Activated T-helper 2 cell treated with anti-CD3 and anti-CD28 coated beads, Interferon-gamma antibody, Interleukin-2, Interleukin-4, amounts not matched to agents 10 μg/mL and 5 μg/mL and 100 μg/mL, durations not matched to agents 14 hours and 24 hours and 36 hours (primary cell): ENCODE data around the gene SNX1. TPM values are rescaled to one million over a fixed set of nuclear protein-coding genes. Genes with fewer than 3 reads are reported as not detected.

Source experiments
- DNase-seq: peaks from one replicate; pipeline ENCODE4 v3.0.0; 2021; ENCODE audit warnings: low spot score
- H3K27ac Mint-ChIP-seq: one replicate; pipeline ENCODE4 v1.8.0; 2021; ENCODE audit warnings: mixed read lengths
- H3K27me3 Mint-ChIP-seq: one replicate; pipeline ENCODE4 v1.8.0; 2021; ENCODE audit warnings: low read depth, mixed read lengths
- H3K36me3 Mint-ChIP-seq: one replicate; pipeline ENCODE4 v1.8.0; 2021; ENCODE audit warnings: low read depth, mixed read lengths
- H3K4me1 Mint-ChIP-seq: one replicate; pipeline ENCODE4 v1.8.0; 2021; ENCODE audit warnings: low read depth, mixed read lengths
- H3K4me3 Mint-ChIP-seq: one replicate; pipeline ENCODE4 v1.8.0; 2021; ENCODE audit warnings: low read depth, mild to moderate bottlenecking, moderate library complexity, mixed read lengths
- H3K9me3 Mint-ChIP-seq: one replicate; pipeline ENCODE4 v1.8.0; 2021; ENCODE audit warnings: mixed read lengths
- intact Hi-C: fragments of 100-400 bp; cut with micrococcal nuclease; formaldehyde crosslinking; loops from one replicate; pipeline ENCODE4 v1.15.1; 2023
- total RNA-seq: library from RNA; stranded (reverse); gene quantifications from 2 replicates; pipeline ENCODE4 v1.2.3, GENCODE V29; 2022

The SNX1 gene
- total RNA-seq, 1 donor from 2014 or later: 116 TPM

DNA sequence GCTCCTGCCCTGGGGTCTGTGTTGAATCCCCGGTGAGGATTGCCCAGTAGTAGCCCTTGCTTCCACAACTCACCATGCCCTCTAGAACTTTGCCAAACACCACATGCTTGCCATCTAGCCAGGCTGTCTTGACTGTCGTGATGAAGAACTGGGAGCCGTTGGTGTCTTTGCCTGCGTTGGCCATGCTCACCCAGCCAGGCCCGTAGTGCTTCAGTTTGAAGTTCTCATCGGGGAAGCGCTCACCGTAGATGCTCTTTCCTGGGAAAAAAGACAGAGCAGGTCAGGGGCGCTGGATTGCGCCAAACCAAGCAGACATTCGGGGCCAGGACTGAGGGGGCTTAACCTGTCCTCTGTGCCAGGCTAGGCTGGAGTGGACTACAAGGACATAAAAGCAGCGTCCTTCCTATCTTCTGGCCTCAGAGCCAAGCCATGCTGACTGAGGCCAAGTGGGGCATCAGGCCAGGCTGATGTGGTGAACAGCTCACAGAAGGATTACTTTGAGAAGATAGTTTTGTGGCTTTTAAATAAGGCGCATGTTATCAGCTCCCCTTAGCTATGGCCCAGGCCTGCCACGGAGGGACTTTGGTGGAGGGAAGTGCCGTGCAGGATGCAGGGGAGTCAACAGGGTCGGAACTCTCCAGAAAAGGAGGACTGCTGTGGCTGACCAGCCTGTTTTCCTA is 61.0 kb downstream of the SNX1 start:
- intact Hi-C loops: loop anchor here (10.0 kb wide), 1 partner anchor 262 kb away; no protein-coding TSS in a partner anchor
- H3K9me3 Mint-ChIP-seq: no peaks in the 10 kb centered on the region
- no peak overlapping the region for H3K27ac Mint-ChIP-seq

GRCh38 chr15:64157599-64158125 is 61.9 kb downstream of the SNX1 start:
- H3K27ac Mint-ChIP-seq: no peak overlapping the region
- H3K9me3 Mint-ChIP-seq: no peaks in the 10 kb centered on the region
- H3K4me1 Mint-ChIP-seq: peaks cover 31% of the 10 kb centered on the region
- no peak overlapping the region for H3K4me3 Mint-ChIP-seq
- peaks cover 68% of the 10 kb centered on the region for H3K36me3 Mint-ChIP-seq
- H3K27me3 Mint-ChIP-seq: peaks cover 7% of the 10 kb centered on the region
- DNase-seq: no peak
- intact Hi-C loops: loop anchor here (10.0 kb wide), 1 partner anchor 263 kb away; no protein-coding TSS in a partner anchor

More for the DNA sequence above, 61.0 kb downstream of the SNX1 start:
- Mint-ChIP-seq H3K27me3 (peaks cover 7% of the 10 kb centered on the region), H3K4me3 (no peak overlapping the region), H3K36me3 (peaks cover 62% of the 10 kb centered on the region), H3K4me1 (peaks cover 28% of the 10 kb centered on the region)
- no peak for DNase-seq

DNA sequence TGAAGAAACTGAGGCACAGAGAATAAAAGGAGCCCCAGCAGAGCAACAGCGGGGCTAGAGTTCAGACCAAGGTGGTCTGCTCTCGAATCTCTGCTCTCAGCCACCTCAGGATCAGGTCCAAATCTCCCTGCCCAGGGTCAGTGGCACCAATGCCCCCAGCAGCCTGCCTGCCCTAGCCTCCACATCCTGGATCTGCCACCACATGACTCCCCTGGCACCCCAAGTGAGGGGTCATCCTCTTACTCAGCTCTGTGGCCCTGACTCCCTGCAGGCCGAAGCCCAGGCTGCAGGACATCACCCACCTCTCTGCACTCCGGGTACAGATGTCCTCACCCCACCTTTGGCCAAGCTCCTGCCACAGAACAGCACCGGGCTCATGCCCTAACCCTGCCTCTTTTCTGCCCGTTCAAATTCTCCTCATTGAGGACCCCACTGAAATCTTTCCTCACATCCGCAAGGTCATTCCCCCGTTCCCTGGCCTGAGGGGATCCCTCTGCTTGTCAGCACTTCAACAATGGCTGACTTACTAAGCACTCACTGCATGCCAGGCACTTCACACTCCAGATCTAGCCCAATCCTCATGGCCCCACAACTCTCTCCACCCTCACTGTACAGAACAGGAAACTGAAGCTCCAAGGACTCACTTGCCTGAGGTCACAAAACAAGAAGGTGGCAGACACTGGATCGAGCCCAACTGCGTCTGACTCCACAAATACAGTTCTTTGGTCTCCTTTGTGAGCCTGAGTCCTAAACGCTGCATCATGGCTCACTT is 62.8 kb downstream of the SNX1 start:
- DNase-seq: no peak
- Mint-ChIP-seq H3K4me3 (no peak overlapping the region), H3K27me3 (no peaks in the 10 kb centered on the region), H3K4me1 (peaks cover 31% of the 10 kb centered on the region), H3K9me3 (no peaks in the 10 kb centered on the region), H3K36me3 (peaks cover 65% of the 10 kb centered on the region), H3K27ac (peak overlapping the region; percentile 26)
- intact Hi-C loops: loop anchor here (10.0 kb wide), 1 partner anchor 264 kb away; no protein-coding TSS in a partner anchor

DNA sequence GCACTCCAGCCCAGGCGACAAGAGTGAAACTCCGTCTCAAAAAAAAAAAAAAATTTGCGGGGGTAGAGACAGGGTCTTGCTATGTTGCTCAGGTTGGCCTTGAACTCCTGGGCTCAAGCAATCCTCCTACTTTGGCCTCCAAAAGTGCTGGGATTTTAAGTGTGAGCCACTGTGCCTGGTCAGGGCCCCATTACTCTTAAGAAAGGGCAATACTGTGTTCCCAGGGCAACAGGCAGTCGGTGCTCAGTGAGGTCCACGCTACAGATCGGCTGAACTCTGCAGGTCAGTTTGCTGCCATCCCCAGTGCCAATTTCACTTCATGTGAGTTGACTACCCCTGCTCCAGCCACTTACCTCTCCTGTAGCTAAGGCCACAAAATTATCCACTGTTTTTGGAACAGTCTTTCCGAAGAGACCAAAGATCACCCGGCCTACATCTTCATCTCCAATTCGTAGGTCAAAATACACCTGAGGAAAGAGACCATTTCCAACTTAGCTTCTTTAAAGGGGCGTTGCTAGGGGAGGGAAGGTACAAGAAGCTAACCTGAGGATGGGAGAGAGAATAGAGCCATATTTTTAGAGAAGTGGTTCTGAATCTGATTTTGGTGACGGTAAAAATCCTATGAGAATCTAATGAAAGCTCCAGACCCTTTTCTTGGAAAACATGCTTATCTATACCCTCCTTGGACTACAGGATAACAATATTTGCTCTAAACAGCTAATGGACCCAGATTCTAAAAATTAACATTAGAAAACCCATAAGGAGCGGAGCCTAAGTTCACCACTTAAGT is 66.1 kb downstream of the SNX1 start:
- intact Hi-C loops: loop anchor here (5.0 kb wide), 1 partner anchor 195 kb away; the partner anchor contains the start of gene CSNK1G1
- Mint-ChIP-seq H3K27me3 (no peaks in the 10 kb centered on the region), H3K4me3 (peak overlapping the region; percentile 89), H3K9me3 (no peaks in the 10 kb centered on the region), H3K27ac (peak overlapping the region; percentile 85), H3K36me3 (peaks cover 43% of the 10 kb centered on the region), H3K4me1 (peaks cover 45% of the 10 kb centered on the region)
- DNase-seq: no peak

DNA sequence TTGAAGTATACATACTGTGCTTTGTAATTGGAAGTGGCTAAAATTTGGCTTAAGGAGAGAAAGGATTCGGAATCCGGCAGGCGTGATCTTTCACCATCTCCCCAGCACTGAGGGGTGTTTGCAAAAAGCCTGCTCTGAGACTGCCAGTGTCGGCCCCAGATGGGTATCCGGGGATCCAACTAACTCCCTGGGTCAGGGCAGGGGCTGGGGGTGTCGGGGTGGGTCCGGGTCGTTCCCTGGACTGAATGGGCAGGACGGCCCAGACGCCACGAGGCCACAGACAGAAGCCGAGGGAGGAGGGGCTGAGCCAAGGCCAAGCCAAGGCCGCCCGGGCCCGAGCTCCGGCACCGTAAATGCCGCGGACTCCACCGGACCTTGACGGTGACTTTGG is 66.7 kb downstream of the SNX1 start:
- Mint-ChIP-seq H3K4me3 (peak overlapping the region; percentile 89), H3K9me3 (no peaks in the 10 kb centered on the region)
- intact Hi-C loops: loop anchor here (5.0 kb wide), 1 partner anchor 195 kb away; the partner anchor contains the start of gene CSNK1G1

GRCh38 chr15:64162869-64163658 is 67.3 kb downstream of the SNX1 start, which contains the start of gene PPIB:
Gene PPIB, minus strand, starts transcription at chr15:64163022. Its CDS starts 36 bp downstream, at chr15:64162986.
- H3K9me3 Mint-ChIP-seq: no peaks in the 10 kb centered on the region
- DNase-seq: peak; percentile 98
- H3K4me3 Mint-ChIP-seq: peak within 1 kb of the TSS; percentile 89
- intact Hi-C loops: loop anchor here (5.0 kb wide), 1 partner anchor 194 kb away; the partner anchor contains the start of gene CSNK1G1
- H3K36me3 Mint-ChIP-seq: peaks cover 31% of the 10 kb centered on the region
- H3K27me3 Mint-ChIP-seq: no peaks in the 10 kb centered on the region
- H3K27ac Mint-ChIP-seq: peak within 1 kb of the TSS; percentile 97
- peaks cover 40% of the 10 kb centered on the region for H3K4me1 Mint-ChIP-seq

More for the DNA sequence above, 66.7 kb downstream of the SNX1 start:
- peak overlapping the region; percentile 85 for H3K27ac Mint-ChIP-seq
- H3K36me3 Mint-ChIP-seq: peaks cover 37% of the 10 kb centered on the region
- no peak for DNase-seq
- peaks cover 45% of the 10 kb centered on the region for H3K4me1 Mint-ChIP-seq
- no peaks in the 10 kb centered on the region for H3K27me3 Mint-ChIP-seq

- no peak for DNase-seq
- H3K4me1 Mint-ChIP-seq: peaks cover 34% of the 10 kb centered on the region
- peak overlapping the region; percentile 97 for H3K27ac Mint-ChIP-seq
Measured at GRCh38 chr15:64163659-64164362, 68.0 kb downstream of the SNX1 start.

GRCh38 chr15:64164436-64164835 is 68.7 kb downstream of the SNX1 start:
- H3K9me3 Mint-ChIP-seq: no peaks in the 10 kb centered on the region
- peaks cover 19% of the 10 kb centered on the region for H3K36me3 Mint-ChIP-seq
- intact Hi-C loops: loop anchor here (5.0 kb wide), 1 partner anchor 193 kb away; the partner anchor contains the start of gene CSNK1G1
- peaks cover 33% of the 10 kb centered on the region for H3K4me1 Mint-ChIP-seq
- no peak for DNase-seq
- H3K4me3 Mint-ChIP-seq: peak overlapping the region; percentile 66
- no peaks in the 10 kb centered on the region for H3K27me3 Mint-ChIP-seq
- H3K27ac Mint-ChIP-seq: peak overlapping the region; percentile 61

More at GRCh38 chr15:64163659-64164362, 68.0 kb downstream of the SNX1 start:
- no peaks in the 10 kb centered on the region for H3K9me3 Mint-ChIP-seq
- H3K36me3 Mint-ChIP-seq: peaks cover 24% of the 10 kb centered on the region
- H3K27me3 Mint-ChIP-seq: no peaks in the 10 kb centered on the region
- intact Hi-C loops: loop anchor here (5.0 kb wide), 1 partner anchor 193 kb away; the partner anchor contains the start of gene CSNK1G1
- H3K4me3 Mint-ChIP-seq: peak overlapping the region; percentile 87

- H3K9me3 Mint-ChIP-seq: no peaks in the 10 kb centered on the region
- H3K4me3 Mint-ChIP-seq: no peak overlapping the region
- peaks cover 25% of the 10 kb centered on the region for H3K4me1 Mint-ChIP-seq
- peaks cover 18% of the 10 kb centered on the region for H3K36me3 Mint-ChIP-seq
- intact Hi-C loops: no loop called here
- H3K27ac Mint-ChIP-seq: peak overlapping the region; percentile 66
- no peak for DNase-seq
- H3K27me3 Mint-ChIP-seq: no peaks in the 10 kb centered on the region
Measured at GRCh38 chr15:64166102-64166890, 70.5 kb downstream of the SNX1 start.

GRCh38 chr15:64180235-64180824 is 84.5 kb downstream of the SNX1 start:
- H3K36me3 Mint-ChIP-seq: peaks cover 39% of the 10 kb centered on the region
- no peak overlapping the region for H3K27ac Mint-ChIP-seq
- intact Hi-C loops: no loop called here
- H3K27me3 Mint-ChIP-seq: no peaks in the 10 kb centered on the region
- H3K4me3 Mint-ChIP-seq: no peak overlapping the region
- H3K4me1 Mint-ChIP-seq: no peaks in the 10 kb centered on the region
- DNase-seq: no peak
- no peaks in the 10 kb centered on the region for H3K9me3 Mint-ChIP-seq
